HCT116 (cell line): ENCODE results near the gene ZBTB21. TPM values are rescaled to one million over a fixed set of nuclear protein-coding genes. Genes with fewer than 3 reads are reported as not detected.

Experiments used
- ATAC-seq: fragments of 200-7000 bp; cut with Tn5 transposase; 2 replicates; pipeline ENCODE4 v1.9.1; 2020; ENCODE audit warnings: mild to moderate bottlenecking, moderate library complexity
- BruUV-seq: library from RNA; stranded (reverse); fragments of 400-500 nt; replicated peaks from 2 replicates; lab custom pipeline; 2021; lab: Mats Ljungman, UMichigan
- CTCF ChIA-PET: fragments of 300-600 bp; sonication (Branson Sonifier 250); formaldehyde crosslinking; loops from one replicate; lab custom pipeline; 2021; ENCODE audit warnings: antibody characterized with exemption; lab: Charles Lee
- POLR2A ChIA-PET: fragments of 300-600, 350-600 bp; sonication (Branson Sonifier 250); formaldehyde crosslinking; loops from one replicate; lab custom pipeline; 2021; ENCODE audit warnings: antibody characterized with exemption; lab: Charles Lee
- RAD21 ChIA-PET, 2 experiments: fragments of 300-600 bp; sonication (Branson Sonifier 250); formaldehyde crosslinking; loops; one replicate each; lab custom pipeline; 2023; ENCODE audit warnings: low total read pairs in 2 of 2; ENCODE audit not compliant: uncharacterized antibody in 2 of 2, unreplicated experiment in 2 of 2, low non-redundant PET in 1 of 2; lab: Charles Lee
- DNase-seq: peaks from one replicate; pipeline ENCODE4 v3.0.0-alpha.2; 2010; ENCODE audit warnings: low read depth, low spot score
- H2AFZ ChIP-seq: fragments of 200-600 bp; shearing (Covaris generic), sonication (generic); 2 replicates; pipeline ENCODE4 v1.6.1; 2017; ENCODE audit warnings: low read depth, mixed run types, mixed read lengths, antibody characterized with exemption, low read length; ENCODE audit not compliant: poor library complexity, severe bottlenecking
- H3K27ac ChIP-seq: 2 replicates; pipeline ENCODE4 v1.5.1; 2012; ENCODE audit warnings: low read depth, low read length
- H3K27me3 ChIP-seq: fragments of 200-600 bp; sonication (generic); 2 replicates; pipeline ENCODE4 v1.6.1; 2016; ENCODE audit warnings: mixed run types, low read length, mixed read lengths; ENCODE audit not compliant: insufficient read depth
- H3K36me3 ChIP-seq, 2 experiments: fragments of 200-500 bp in 1 of 2; fragments of 200-600 bp in 1 of 2; sonication (Bioruptor generic) in 1 of 2; sonication (generic) in 1 of 2; 2 replicates each; pipeline versions ENCODE4 v1.5.1 to v1.6.1; 2014 to 2016; ENCODE audit warnings: low read length in 2 of 2, inconsistent platforms in 1 of 2, mixed read lengths in 1 of 2, mixed run types in 1 of 2; ENCODE audit not compliant: insufficient read depth in 2 of 2, control insufficient read depth in 1 of 2
- H3K4me1 ChIP-seq, 2 experiments: fragments of 200-600 bp in 1 of 2; sonication (generic) in 1 of 2; 2 replicates each; pipeline versions ENCODE4 v1.5.1 to v1.6.1; 2012 to 2017; ENCODE audit warnings: low read length in 2 of 2, inconsistent platforms in 1 of 2, mild to moderate bottlenecking in 1 of 2, mixed read lengths in 1 of 2, mixed run types in 1 of 2, moderate library complexity in 1 of 2; ENCODE audit not compliant: insufficient read depth in 2 of 2, control insufficient read depth in 1 of 2
- H3K4me2 ChIP-seq: fragments of 200-600 bp; sonication (generic); 2 replicates; pipeline ENCODE4 v1.6.1; 2017; ENCODE audit warnings: mixed run types, low read length, mixed read lengths
- H3K4me3 ChIP-seq, 2 experiments: fragments of 200-600 bp in 1 of 2; sonication (generic) in 1 of 2; replicated peaks in 1 of 2; 2 replicates each; pipeline ENCODE4 v1.5.1; 2011 to 2016; ENCODE audit warnings: low read length in 2 of 2, control low read depth in 1 of 2, low read depth in 1 of 2, mild to moderate bottlenecking in 1 of 2, mixed read lengths in 1 of 2, mixed run types in 1 of 2
- H3K79me2 ChIP-seq: fragments of 200-600 bp; sonication (generic); 2 replicates; pipeline ENCODE4 v1.6.1; 2017; ENCODE audit warnings: mild to moderate bottlenecking, mixed run types, low read length, moderate library complexity, mixed read lengths; ENCODE audit not compliant: insufficient read depth
- H3K9ac ChIP-seq: fragments of 200-600 bp; sonication (generic); 2 replicates; pipeline ENCODE4 v1.6.1; 2016; ENCODE audit warnings: low read length, mixed read lengths
- H3K9me2 ChIP-seq: fragments of 200-600 bp; sonication (generic), shearing (Covaris generic); 2 replicates; pipeline ENCODE4 v1.6.1; 2017; ENCODE audit warnings: mixed run types, mild to moderate bottlenecking, moderate library complexity; ENCODE audit not compliant: insufficient read depth
- H3K9me3 ChIP-seq, 2 experiments: fragments of 200-500 bp in 1 of 2; fragments of 200-600 bp in 1 of 2; sonication (Bioruptor generic) in 1 of 2; sonication (generic) in 1 of 2; 2 replicates each; pipeline ENCODE4 v1.6.1; 2014 to 2017; ENCODE audit warnings: low read length in 2 of 2, mixed read lengths in 2 of 2, inconsistent platforms in 1 of 2, low read depth in 1 of 2, mild to moderate bottlenecking in 1 of 2, mixed run types in 1 of 2, moderate library complexity in 1 of 2; ENCODE audit not compliant: control insufficient read depth in 1 of 2, insufficient read depth in 1 of 2
- H4K20me1 ChIP-seq: fragments of 200-600 bp; sonication (generic), shearing (Covaris generic); 2 replicates; pipeline ENCODE4 v1.6.1; 2017; ENCODE audit warnings: mixed run types, mild to moderate bottlenecking, moderate library complexity; ENCODE audit not compliant: insufficient read depth
- CBX3 ChIP-seq: IDR thresholded peaks from 2 replicates; pipeline ENCODE4 v1.6.1; 2012; ENCODE audit warnings: low read depth
- CEBPB ChIP-seq: IDR thresholded peaks from 2 replicates; pipeline ENCODE4 v1.6.1; 2012; ENCODE audit warnings: low read depth
- EZH2phosphoT487 ChIP-seq: fragments of 200-600 bp; IDR thresholded peaks from 2 replicates; pipeline ENCODE4 v1.6.1; 2018; ENCODE audit warnings: antibody characterized with exemption, borderline replicate concordance
- POLR2AphosphoS5 ChIP-seq: IDR thresholded peaks from 2 replicates; pipeline ENCODE4 v1.6.1; 2011; ENCODE audit warnings: mild to moderate bottlenecking, low read depth, low read length, moderate library complexity
- RAD21 ChIP-seq: IDR thresholded peaks from 2 replicates; pipeline ENCODE4 v1.6.1; 2012; ENCODE audit warnings: low read depth, mild to moderate bottlenecking
- intact Hi-C: fragments of 100-400 bp; cut with micrococcal nuclease; formaldehyde crosslinking; loops from 2 replicates; pipeline ENCODE4 v1.10.0; 2022
- total RNA-seq: library from RNA; stranded (reverse); gene quantifications from one replicate; pipeline ENCODE4 v1.2.1, GENCODE V29; 2021; ENCODE audit not compliant: unreplicated experiment
- TF ChIP-seq, protein P1 (sequence below), 3 experiments: fragments of 200-600 bp in 1 of 3; sonication (generic) in 1 of 3; IDR thresholded peaks in 2 of 3; conservative IDR thresholded peaks in 1 of 3; 2 replicates each; pipeline ENCODE4 v1.5.1; 2012 to 2017; ENCODE audit warnings: low read depth in 2 of 3, low read length in 2 of 3, antibody characterized with exemption in 1 of 3, borderline replicate concordance in 1 of 3, control low read depth in 1 of 3, mild to moderate bottlenecking in 1 of 3, mixed read lengths in 1 of 3, mixed run types in 1 of 3, moderate library complexity in 1 of 3; ENCODE audit not compliant: insufficient read depth in 1 of 3
- TF ChIP-seq, protein P2 (sequence below): IDR thresholded peaks from 2 replicates; pipeline ENCODE4 v1.6.1; 2012; ENCODE audit warnings: low read depth
- TF ChIP-seq, protein P3 (sequence below): IDR thresholded peaks from 2 replicates; pipeline ENCODE4 v1.6.1; 2012

The ZBTB21 gene
- total RNA-seq, 1 experiment from 2014 or later: 28.7 TPM

DNA sequence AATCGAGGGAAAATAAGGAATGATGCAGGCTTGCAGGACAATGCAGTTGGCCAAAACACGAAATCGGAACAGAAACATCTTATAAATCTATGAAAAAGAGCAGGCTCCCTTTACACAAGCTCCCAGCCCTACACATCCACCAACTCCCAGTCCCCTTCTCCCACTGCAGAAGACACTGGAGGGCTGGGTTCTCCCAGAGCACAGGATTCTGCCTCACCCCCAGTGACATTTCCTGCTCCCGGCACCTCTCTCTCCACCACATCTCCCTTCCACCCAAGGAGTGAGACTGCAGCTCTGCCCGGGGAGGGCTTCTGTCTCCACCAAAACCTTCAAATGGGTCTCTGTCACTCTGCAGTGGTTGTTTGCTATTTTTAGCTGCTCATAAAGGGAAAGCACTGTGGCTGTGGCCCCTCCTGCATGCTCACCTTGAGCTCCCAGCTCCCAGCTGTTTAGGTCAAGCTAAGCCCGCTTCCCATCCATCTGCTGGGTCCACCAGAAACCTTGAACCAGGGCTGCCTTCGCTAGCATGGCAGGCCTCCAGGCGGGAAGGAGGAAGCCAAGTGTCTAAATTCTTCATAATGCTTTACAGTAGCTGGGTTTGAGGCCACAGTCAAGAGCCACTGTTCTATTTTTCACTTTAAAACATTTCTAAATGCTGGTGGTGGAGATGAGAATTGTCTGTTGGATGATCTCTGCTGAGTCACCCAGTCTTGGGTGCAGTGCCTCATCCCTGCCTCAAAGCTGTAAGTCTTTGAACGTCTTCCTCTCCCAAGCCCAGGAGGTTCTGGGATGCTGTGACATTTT, 53.0 kb downstream of the ZBTB21 start:
- H3K9ac ChIP-seq: peak overlapping the region; percentile 44; the same call in 1 of the 2 replicates
- DNase-seq: no peak
- ATAC-seq: peak; percentile 25; the same call in 1 of the 2 replicates
- TF ChIP-seq RAD21: no peak
- no peak for TF ChIP-seq CEBPB
- no peaks in the 10 kb centered on the region for H3K27me3 ChIP-seq
- peaks cover 31 to 54% of the 10 kb centered on the region in 2 experiments for H3K4me1 ChIP-seq
- H3K9me2 ChIP-seq: no peaks in the 10 kb centered on the region
- H2AFZ ChIP-seq: peak overlapping the region; percentile 92
- no peaks in the 10 kb centered on the region for H3K36me3 ChIP-seq
- no peaks in the 10 kb centered on the region for H4K20me1 ChIP-seq
- no TSS peak for BruUV-seq
- intact Hi-C loops: no loop called here
- RAD21 ChIA-PET: no interaction called here
- H3K27ac ChIP-seq: no peak overlapping the region
- H3K9me3 ChIP-seq: no peaks in the 10 kb centered on the region
- H3K4me3 ChIP-seq: no peak overlapping the region
- peaks cover 13% of the 10 kb centered on the region; the same call in 1 of the 2 replicates for H3K79me2 ChIP-seq
- H3K4me2 ChIP-seq: peak overlapping the region; percentile 75
- CTCF ChIA-PET: interaction anchor here (1.1 to 1.5 kb wide), 3 partner anchors 13 to 344 kb away, joined by 3 to 7 read pairs (median 4); no protein-coding TSS in a partner anchor
- POLR2A ChIA-PET: interaction anchor here (1.6 kb wide), 1 partner anchor 77 kb away, joined by 4 read pairs; the partner anchor contains the start of gene PRDM15

DNA sequence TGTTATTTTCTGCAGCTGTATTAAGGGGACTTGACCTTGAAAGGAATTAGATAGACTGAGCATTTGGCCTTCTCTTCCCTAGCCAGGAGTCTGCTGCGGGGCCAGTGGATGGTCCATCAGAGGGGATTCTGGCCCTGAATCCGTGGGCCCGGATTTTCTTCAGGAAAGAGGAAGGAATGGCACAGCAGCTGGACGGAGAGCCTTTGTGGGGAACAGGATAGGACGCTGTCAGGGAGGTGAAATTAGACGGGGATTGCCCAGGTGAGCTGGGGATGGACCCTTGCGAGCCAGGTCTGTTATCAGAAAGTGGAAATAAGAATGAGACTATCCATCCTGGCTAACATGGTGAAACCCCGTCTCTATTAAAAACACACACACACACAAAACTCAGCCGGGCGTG, 54.6 kb downstream of the ZBTB21 start:
- H3K27ac ChIP-seq: no peak overlapping the region
- no peak for TF ChIP-seq CBX3
- no peak for TF ChIP-seq POLR2AphosphoS5
- TF ChIP-seq, protein P1, sequence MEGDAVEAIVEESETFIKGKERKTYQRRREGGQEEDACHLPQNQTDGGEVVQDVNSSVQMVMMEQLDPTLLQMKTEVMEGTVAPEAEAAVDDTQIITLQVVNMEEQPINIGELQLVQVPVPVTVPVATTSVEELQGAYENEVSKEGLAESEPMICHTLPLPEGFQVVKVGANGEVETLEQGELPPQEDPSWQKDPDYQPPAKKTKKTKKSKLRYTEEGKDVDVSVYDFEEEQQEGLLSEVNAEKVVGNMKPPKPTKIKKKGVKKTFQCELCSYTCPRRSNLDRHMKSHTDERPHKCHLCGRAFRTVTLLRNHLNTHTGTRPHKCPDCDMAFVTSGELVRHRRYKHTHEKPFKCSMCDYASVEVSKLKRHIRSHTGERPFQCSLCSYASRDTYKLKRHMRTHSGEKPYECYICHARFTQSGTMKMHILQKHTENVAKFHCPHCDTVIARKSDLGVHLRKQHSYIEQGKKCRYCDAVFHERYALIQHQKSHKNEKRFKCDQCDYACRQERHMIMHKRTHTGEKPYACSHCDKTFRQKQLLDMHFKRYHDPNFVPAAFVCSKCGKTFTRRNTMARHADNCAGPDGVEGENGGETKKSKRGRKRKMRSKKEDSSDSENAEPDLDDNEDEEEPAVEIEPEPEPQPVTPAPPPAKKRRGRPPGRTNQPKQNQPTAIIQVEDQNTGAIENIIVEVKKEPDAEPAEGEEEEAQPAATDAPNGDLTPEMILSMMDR (IDR thresholded peaks at IDR 0.05 in 2 of 3, conservative IDR thresholded peaks at IDR 0.05 in 1 of 3; ENCODE audit: borderline replicate concordance in 1 of 3, insufficient read depth in 1 of 3, low read depth in 2 of 3, low read length in 2 of 3): no peak
- no peak for TF ChIP-seq EZH2phosphoT487
- TF ChIP-seq, protein P2, sequence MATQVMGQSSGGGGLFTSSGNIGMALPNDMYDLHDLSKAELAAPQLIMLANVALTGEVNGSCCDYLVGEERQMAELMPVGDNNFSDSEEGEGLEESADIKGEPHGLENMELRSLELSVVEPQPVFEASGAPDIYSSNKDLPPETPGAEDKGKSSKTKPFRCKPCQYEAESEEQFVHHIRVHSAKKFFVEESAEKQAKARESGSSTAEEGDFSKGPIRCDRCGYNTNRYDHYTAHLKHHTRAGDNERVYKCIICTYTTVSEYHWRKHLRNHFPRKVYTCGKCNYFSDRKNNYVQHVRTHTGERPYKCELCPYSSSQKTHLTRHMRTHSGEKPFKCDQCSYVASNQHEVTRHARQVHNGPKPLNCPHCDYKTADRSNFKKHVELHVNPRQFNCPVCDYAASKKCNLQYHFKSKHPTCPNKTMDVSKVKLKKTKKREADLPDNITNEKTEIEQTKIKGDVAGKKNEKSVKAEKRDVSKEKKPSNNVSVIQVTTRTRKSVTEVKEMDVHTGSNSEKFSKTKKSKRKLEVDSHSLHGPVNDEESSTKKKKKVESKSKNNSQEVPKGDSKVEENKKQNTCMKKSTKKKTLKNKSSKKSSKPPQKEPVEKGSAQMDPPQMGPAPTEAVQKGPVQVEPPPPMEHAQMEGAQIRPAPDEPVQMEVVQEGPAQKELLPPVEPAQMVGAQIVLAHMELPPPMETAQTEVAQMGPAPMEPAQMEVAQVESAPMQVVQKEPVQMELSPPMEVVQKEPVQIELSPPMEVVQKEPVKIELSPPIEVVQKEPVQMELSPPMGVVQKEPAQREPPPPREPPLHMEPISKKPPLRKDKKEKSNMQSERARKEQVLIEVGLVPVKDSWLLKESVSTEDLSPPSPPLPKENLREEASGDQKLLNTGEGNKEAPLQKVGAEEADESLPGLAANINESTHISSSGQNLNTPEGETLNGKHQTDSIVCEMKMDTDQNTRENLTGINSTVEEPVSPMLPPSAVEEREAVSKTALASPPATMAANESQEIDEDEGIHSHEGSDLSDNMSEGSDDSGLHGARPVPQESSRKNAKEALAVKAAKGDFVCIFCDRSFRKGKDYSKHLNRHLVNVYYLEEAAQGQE: no peak
- TF ChIP-seq, protein P3, sequence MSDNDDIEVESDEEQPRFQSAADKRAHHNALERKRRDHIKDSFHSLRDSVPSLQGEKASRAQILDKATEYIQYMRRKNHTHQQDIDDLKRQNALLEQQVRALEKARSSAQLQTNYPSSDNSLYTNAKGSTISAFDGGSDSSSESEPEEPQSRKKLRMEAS: no peak
- TF ChIP-seq, all 23 proteins: peak for 0
- no peaks in the 10 kb centered on the region for H3K27me3 ChIP-seq
- ChIA-PET POLR2A (no interaction called here), RAD21 (no interaction called here), CTCF (no interaction called here)
- no peak overlapping the region for H3K9ac ChIP-seq
- H2AFZ ChIP-seq: no peak overlapping the region
- peaks cover 29% of the 10 kb centered on the region for H3K79me2 ChIP-seq
- DNase-seq: no peak
- no peaks in the 10 kb centered on the region for H3K9me2 ChIP-seq
- no peak overlapping the region for H3K4me3 ChIP-seq
- no peak for ATAC-seq
- H4K20me1 ChIP-seq: no peaks in the 10 kb centered on the region
- BruUV-seq: no TSS peak
- H3K4me1 ChIP-seq: peaks cover 36 to 60% of the 10 kb centered on the region in 2 experiments
- H3K4me2 ChIP-seq: no peak overlapping the region
- no peaks in the 10 kb centered on the region for H3K9me3 ChIP-seq
- 0 out of 4 replicates have a peak, but pooled peaks cover 0 to 4% of the 10 kb centered on the region in 2 experiments for H3K36me3 ChIP-seq
- intact Hi-C loops: no loop called here
